Natural killer cell (primary cell): Measurements from ENCODE around the gene JMJD1C. TPM values are rescaled to one million over a fixed set of nuclear protein-coding genes. Genes with fewer than 3 reads are reported as not detected.

Experiments used
- ATAC-seq, 3 donors: fragments of 150-1000 bp in 2 of 3; fragments of 200-7000 bp in 1 of 3; cut with Tn5 transposase; 1 replicate in 1 of 3; 2 replicates in 2 of 3; pipeline ENCODE4 v1.10.0; 2021; ENCODE audit warnings: mild to moderate bottlenecking in 2 of 3, moderate library complexity in 2 of 3
- DNase-seq, 2 donors: peaks; one replicate each; pipeline versions ENCODE4 v3.0.0 to v3.0.0-alpha.2; 2013 to 2021; ENCODE audit warnings: mixed read lengths in 1 of 2
- H3K27ac ChIP-seq: one replicate; pipeline ENCODE4 v1.5.1; 2013; ENCODE audit warnings: mild to moderate bottlenecking, low read length
- H3K27me3 ChIP-seq: one replicate; pipeline ENCODE4 v1.6.1; 2013; ENCODE audit warnings: low read length; ENCODE audit not compliant: control insufficient read depth, insufficient read depth
- H3K36me3 ChIP-seq: one replicate; pipeline ENCODE4 v1.6.1; 2013; ENCODE audit warnings: low read length; ENCODE audit not compliant: control insufficient read depth, insufficient read depth
- H3K4me1 ChIP-seq: one replicate; pipeline ENCODE4 v1.6.1; 2013; ENCODE audit warnings: low read length; ENCODE audit not compliant: control insufficient read depth, insufficient read depth
- H3K4me3 ChIP-seq: one replicate; pipeline ENCODE4 v1.5.1; 2013; ENCODE audit warnings: low read length
- H3K9me3 ChIP-seq: one replicate; pipeline ENCODE4 v1.6.1; 2013; ENCODE audit warnings: low read length; ENCODE audit not compliant: control insufficient read depth, insufficient read depth
- H3K27ac Mint-ChIP-seq, 2 donors: one replicate each; pipeline ENCODE4 v1.8.0; 2022; ENCODE audit warnings: mild to moderate bottlenecking in 2 of 2, mixed read lengths in 2 of 2, moderate library complexity in 1 of 2
- H3K27me3 Mint-ChIP-seq, 2 donors: one replicate each; pipeline ENCODE4 v1.8.0; 2022; ENCODE audit warnings: low read depth in 2 of 2, mixed read lengths in 2 of 2
- H3K36me3 Mint-ChIP-seq: one replicate; pipeline ENCODE4 v1.8.0; 2022; ENCODE audit warnings: mixed read lengths
- H3K4me1 Mint-ChIP-seq, 2 donors: one replicate each; pipeline ENCODE4 v1.8.0; 2022; ENCODE audit warnings: mixed read lengths in 2 of 2
- H3K4me3 Mint-ChIP-seq: one replicate; pipeline ENCODE4 v1.8.0; 2022; ENCODE audit warnings: mild to moderate bottlenecking, moderate library complexity, mixed read lengths
- H3K9me3 Mint-ChIP-seq, 2 donors: one replicate each; pipeline ENCODE4 v1.8.0; 2022; ENCODE audit warnings: mixed read lengths in 2 of 2
- WGBS: methylation state at CpG from one replicate; pipeline ENCODE4 v1.1.7; 2013; ENCODE audit warnings: missing lambda C conversion rate; ENCODE audit not compliant: insufficient coverage; 5-methylcytosine and 5-hydroxymethylcytosine counted together
- intact Hi-C: fragments of 100-400 bp; cut with micrococcal nuclease; formaldehyde crosslinking; loops from one replicate; pipeline ENCODE4 v1.14.2; 2022
- total RNA-seq, 4 donors: library from RNA; stranded (reverse); fragments of 120-200 nt in 1 of 4; gene quantifications; one replicate each; pipeline versions ENCODE4 v1.2.3 to v1.2.4, GENCODE V29; 2013 to 2022
- TF ChIP-seq, protein P1 (sequence below): fragments of 200-600 bp; IDR thresholded peaks from one replicate; pipeline ENCODE4 v1.8.0; 2022; ENCODE audit warnings: antibody characterized with exemption

Gene JMJD1C
- total RNA-seq, 3 donors from 2014 or later (not counting 1 experiment from before 2014, with no cell fraction given), result 125 to 208 (median 156) TPM

DNA sequence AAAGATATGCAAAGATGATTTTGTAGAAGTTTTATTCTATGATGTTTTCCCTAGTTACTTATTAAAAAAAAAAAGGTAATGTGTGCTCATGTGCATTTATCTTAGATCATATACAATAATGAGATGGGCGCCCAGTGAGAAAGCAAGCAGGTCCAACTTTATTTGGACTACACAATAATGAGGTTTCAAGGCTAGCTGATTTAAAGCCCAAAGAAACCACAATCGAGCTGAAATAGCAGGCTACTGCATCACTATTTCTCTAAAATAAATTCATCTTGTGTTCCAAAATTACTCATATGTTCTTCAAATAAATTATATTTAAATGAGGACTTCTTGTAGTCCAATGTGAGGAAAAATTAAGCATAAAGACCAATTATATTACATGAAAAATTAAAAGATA is 110.1 kb downstream of the JMJD1C start:
- H3K27me3 Mint-ChIP-seq, result no peaks in the 10 kb centered on the region
- DNase-seq (no peak), ATAC-seq (no peak)
- H3K27me3 ChIP-seq, result no peaks in the 10 kb centered on the region
- H3K36me3 Mint-ChIP-seq, result no peaks in the 10 kb centered on the region
- no peaks in the 10 kb centered on the region for H3K36me3 ChIP-seq
- intact Hi-C loops, result no loop called here
- H3K4me1 ChIP-seq, result no peaks in the 10 kb centered on the region
- TF ChIP-seq, protein P1, sequence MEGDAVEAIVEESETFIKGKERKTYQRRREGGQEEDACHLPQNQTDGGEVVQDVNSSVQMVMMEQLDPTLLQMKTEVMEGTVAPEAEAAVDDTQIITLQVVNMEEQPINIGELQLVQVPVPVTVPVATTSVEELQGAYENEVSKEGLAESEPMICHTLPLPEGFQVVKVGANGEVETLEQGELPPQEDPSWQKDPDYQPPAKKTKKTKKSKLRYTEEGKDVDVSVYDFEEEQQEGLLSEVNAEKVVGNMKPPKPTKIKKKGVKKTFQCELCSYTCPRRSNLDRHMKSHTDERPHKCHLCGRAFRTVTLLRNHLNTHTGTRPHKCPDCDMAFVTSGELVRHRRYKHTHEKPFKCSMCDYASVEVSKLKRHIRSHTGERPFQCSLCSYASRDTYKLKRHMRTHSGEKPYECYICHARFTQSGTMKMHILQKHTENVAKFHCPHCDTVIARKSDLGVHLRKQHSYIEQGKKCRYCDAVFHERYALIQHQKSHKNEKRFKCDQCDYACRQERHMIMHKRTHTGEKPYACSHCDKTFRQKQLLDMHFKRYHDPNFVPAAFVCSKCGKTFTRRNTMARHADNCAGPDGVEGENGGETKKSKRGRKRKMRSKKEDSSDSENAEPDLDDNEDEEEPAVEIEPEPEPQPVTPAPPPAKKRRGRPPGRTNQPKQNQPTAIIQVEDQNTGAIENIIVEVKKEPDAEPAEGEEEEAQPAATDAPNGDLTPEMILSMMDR, result no peak
- no peak overlapping the region for H3K27ac ChIP-seq
- no peaks in the 10 kb centered on the region for H3K9me3 ChIP-seq
- H3K4me3 Mint-ChIP-seq, result no peak overlapping the region
- WGBS, result 83% methylated on average over 2 of the region's 2 CpGs
- H3K4me3 ChIP-seq, result no peak overlapping the region
- H3K27ac Mint-ChIP-seq, result no peak overlapping the region
- peaks cover 5 to 10% of the 10 kb centered on the region in 2 donors for H3K4me1 Mint-ChIP-seq
- no peaks in the 10 kb centered on the region for H3K9me3 Mint-ChIP-seq

DNA sequence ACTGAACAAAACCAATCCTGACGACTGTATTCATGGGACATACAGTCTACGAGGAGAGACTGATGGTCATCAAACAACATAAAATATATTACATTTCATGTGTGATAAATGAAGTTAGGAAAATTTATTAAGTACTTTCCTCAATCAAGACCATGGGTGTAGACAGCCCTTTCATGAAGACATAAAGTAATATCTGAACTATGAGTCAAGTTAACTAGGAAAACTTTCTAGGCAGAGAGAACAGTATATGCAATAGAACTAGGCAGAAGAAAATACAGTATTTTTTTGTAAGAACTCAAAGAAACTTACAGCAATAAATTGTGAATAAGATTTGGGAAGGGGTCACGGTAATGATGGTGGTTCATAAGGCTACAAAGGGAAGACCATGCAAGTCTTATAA is 112.8 kb downstream of the JMJD1C start:
- no peak overlapping the region for H3K27ac Mint-ChIP-seq
- no peaks in the 10 kb centered on the region for H3K36me3 ChIP-seq
- no peaks in the 10 kb centered on the region for H3K27me3 ChIP-seq
- ATAC-seq (no peak), DNase-seq (no peak)
- no peaks in the 10 kb centered on the region for H3K27me3 Mint-ChIP-seq
- H3K9me3 ChIP-seq, result no peaks in the 10 kb centered on the region
- H3K27ac ChIP-seq, result no peak overlapping the region
- 88% methylated on average over 1 of the region's 3 CpGs for WGBS
- no peaks in the 10 kb centered on the region for H3K36me3 Mint-ChIP-seq
- peaks cover 5 to 10% of the 10 kb centered on the region in 2 donors for H3K4me1 Mint-ChIP-seq
- H3K4me3 Mint-ChIP-seq, result no peak overlapping the region
- TF ChIP-seq, protein P1, result no peak
- intact Hi-C loops, result no loop called here
- H3K4me1 ChIP-seq, result no peaks in the 10 kb centered on the region
- no peaks in the 10 kb centered on the region for H3K9me3 Mint-ChIP-seq
- H3K4me3 ChIP-seq, result no peak overlapping the region

DNA sequence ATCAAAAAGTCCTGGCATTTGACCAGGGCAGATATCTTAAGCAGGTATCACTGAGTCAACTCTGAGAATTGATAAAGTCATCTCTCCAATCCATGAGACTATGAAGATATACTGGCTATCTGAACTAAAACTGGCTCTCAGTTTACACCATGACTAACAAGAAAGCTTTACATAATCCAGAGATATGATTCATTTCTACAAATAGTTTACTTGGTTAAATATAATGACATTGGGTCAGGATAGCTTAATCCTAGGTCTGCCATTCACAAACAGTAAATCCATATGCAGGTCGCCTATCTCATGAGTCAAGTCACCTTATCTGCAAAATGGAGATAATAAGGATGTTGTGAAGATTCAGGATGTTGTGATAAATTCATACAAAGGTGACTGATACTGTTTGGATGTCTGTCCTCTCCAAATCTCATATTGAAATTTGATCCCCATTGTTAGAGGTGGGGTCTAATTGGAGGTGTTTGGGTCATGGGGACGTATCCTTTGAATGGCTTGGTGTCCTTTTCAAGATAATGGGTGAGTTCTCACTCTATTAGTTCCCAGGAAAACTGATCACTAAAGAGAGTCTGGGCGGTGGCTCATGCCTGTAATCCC is 117.4 kb downstream of the JMJD1C start:
- Histone ChIP-seq H3K27ac (no peak overlapping the region), H3K9me3 (no peaks in the 10 kb centered on the region), H3K4me1 (no peaks in the 10 kb centered on the region), H3K27me3 (no peaks in the 10 kb centered on the region), H3K36me3 (no peaks in the 10 kb centered on the region), H3K4me3 (no peak overlapping the region)
- H3K27me3 Mint-ChIP-seq, result no peaks in the 10 kb centered on the region
- no peaks in the 10 kb centered on the region for H3K36me3 Mint-ChIP-seq
- H3K9me3 Mint-ChIP-seq, result no peaks in the 10 kb centered on the region
- TF ChIP-seq, protein P1, result no peak
- intact Hi-C loops, result no loop called here
- H3K27ac Mint-ChIP-seq, result no peak overlapping the region
- ATAC-seq, result no peak
- WGBS, result 100% methylated on average over 3 of the region's 3 CpGs
- no peak overlapping the region for H3K4me3 Mint-ChIP-seq
- H3K4me1 Mint-ChIP-seq, result peaks cover 0 to 9% of the 10 kb centered on the region in 2 donors
- DNase-seq, result no peak

DNA sequence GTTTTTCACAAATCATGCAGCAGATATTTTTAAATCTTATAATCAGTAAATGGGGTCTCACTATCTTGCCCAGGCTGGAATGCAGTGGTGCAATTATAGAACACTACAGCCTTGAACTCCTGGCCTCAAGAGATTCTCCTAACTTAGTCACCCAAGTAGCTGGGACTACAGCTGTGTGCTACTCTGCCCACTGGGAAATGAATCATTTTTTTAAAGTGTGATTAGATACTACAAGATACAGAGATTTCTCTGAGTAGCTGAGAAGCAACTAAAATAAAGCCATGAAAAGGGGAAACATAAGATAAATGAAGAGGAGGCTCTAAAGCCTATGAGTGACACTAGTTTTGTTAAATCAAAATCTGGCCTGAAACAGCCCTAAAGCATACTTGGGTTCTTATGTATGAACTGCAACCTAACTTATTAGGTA is 119.7 kb downstream of the JMJD1C start:
- no peak overlapping the region for H3K27ac ChIP-seq
- no peaks in the 10 kb centered on the region for H3K36me3 ChIP-seq
- no peaks in the 10 kb centered on the region for H3K9me3 ChIP-seq
- intact Hi-C loops, result no loop called here
- Mint-ChIP-seq H3K4me3 (no peak overlapping the region), H3K9me3 (no peaks in the 10 kb centered on the region), H3K36me3 (no peaks in the 10 kb centered on the region), H3K4me1 (peaks cover 0 to 5% of the 10 kb centered on the region in 2 donors), H3K27ac (no peak overlapping the region), H3K27me3 (no peaks in the 10 kb centered on the region)
- no peaks in the 10 kb centered on the region for H3K27me3 ChIP-seq
- H3K4me1 ChIP-seq, result no peaks in the 10 kb centered on the region
- no peak for ATAC-seq
- TF ChIP-seq, protein P1, result no peak
- no peak for DNase-seq
- H3K4me3 ChIP-seq, result no peak overlapping the region
